Measurements from ENCODE around the gene MAD1L1.

Gene MAD1L1

DNA sequence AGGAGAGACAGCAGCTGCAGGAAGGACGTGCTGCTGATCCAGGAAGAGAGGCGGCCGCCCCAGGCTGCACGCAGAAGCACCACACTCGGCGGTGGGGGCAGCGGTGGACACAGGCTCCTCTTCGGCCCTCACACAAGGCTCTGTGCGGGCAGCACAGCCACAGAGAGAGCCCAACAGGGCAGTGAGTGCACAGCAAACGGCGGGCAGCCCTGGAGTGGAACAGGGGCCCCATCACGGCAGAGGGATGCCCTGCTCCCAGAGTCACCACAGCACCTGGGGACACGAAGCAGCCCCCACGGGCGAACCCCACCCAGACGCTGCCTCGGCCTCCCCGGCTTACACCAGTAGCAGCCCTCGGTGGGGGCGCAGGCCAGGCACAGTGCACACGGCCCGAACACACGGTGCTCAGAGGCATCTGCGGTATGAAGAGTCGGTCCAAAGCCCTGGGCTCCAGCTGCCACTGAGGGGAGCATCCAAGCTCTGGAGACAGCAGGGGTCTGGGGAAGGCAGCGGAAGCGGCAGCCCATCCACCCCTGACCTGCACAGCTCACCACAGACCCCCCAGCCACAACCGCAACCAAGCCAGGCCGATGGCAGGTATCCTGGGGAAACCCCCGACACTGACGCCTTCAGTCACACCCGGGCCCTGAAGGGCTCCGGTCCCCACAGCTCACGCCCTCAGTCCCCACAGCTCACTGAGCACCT, 26.1 kb upstream of the MAD1L1 start:
- DNase-seq (ENCODE audit: low read depth): no peak

DNA sequence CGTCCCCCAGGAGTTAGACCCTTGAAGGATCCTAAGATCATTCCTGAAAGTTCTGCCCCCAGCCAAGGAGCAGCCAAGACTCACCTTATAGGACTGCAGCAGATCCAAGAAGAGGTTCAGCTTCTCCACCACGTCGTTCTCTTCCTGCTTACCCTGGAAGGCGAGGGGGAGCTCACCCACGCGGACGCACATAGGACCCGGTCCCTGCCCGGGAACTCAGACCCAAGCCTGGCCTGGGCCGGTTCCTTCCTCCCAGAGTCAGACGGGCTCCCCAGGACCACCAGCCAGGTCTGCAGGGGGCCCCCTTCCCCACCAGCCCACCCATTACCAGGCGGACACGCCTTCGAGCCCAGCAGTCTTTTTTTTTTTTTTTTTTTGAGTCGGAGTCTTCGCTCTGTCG, 24.9 kb upstream of the MAD1L1 start:
- DNase-seq (ENCODE audit: low read depth): no peak

DNA sequence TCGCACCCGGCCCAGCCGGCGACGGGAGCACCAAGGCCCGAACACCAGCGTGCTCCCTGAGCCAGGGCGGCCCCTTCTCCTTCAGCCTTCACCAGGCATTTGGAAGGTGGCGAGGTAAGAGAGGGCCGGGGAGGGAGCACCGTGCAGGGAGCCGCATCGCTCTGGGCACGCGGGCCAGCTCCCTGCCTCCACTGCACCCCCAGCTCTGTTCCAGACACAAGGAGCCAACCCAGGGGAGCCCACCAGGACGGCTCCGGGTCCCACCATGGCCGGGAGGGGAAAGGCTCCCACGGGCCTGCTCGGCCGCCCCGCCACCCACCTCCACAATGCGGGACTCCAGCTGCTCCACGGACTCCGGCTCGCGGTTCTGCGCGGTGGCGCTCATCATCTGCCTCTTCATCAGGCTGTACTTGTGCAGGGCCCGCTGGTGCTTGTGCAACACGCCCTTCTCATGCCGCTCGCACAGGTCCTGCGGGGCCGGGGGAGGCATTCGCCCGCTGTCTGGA, 24.4 kb upstream of the MAD1L1 start:
- no peak for DNase-seq (ENCODE audit: low read depth)

DNA sequence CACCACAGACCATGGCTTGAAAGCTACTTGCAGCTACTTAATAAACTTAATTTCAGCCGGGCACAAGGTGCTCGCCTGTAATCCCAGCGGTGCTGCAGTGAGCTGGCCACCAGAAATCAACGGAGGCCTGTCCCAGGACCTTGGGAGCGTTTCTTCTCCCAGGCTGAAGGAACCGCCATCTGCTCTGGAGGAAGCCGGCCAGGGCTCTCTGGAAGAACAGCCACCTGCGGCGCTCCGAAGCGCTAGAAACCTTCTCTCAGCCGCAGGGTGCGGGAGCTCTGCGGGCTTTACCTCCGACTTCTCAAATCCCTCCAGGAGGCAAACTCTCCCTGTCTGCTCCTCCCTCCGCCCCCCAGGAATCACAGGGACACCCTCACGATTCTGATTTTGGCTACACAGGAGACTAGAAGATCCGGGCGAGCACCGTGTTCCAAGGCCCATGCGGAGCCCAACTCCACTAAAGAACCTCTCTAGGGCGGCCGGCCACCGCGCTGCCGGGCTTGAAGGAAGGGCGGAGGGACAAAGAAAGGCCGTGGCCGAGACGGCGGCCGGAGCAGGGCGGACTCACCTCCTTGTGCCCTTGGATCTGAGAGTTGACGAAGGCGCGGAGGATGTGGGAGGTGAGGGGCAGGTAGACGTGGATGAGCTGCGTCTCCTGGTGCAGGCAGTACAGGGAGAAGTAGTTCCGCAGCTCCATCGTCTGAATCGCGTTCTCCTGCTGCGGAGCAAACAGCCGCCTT, 23.7 kb upstream of the MAD1L1 start:
- DNase-seq (ENCODE audit: low read depth): no peak

DNA sequence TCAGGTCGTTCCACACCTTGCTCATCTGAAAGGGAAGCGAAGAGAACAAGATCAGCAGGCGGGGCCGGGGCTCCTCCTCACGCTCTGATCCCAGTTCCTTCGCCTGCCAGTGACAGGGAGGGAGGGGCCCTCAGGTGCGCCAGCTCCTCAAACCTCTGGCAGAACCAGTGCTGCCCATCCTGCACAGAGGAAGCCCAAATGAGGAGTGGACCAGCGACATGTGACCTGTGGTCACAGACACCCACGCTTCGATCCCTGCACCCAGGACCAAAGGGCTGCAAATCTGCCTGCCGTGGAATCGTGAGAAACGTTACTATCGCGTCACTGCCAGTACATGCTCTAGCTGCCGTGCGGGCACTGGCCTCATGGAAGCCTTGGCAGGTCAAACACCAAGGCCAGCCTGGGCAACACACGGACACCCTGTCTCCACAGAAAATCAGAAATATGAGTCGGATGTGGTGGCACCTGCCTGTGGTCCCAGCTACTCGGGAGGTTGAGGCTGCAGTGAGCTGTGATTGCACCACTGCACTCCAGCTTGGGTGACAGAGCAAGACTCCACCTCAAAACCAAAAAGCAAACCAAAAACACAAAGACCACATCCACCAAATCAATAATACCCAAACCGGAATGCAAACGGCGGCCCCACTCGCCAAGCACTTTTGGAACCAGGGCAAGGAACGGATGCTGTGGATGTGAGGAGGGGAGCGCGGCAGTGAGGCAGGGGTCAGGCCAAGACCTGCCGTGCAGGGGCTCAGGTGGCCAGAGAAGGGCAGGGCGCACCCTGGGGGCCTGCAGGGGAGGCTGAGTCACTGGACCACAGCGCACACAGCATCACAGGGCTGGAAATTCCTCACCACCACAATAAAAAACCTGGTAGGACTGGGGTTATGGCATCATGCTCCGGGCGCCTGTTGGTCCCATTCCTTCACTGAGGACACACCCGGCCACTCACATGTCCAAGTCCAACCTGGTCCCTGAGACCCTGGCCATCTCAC, 22.7 kb upstream of the MAD1L1 start:
- no peak for DNase-seq (ENCODE audit: low read depth)

DNA sequence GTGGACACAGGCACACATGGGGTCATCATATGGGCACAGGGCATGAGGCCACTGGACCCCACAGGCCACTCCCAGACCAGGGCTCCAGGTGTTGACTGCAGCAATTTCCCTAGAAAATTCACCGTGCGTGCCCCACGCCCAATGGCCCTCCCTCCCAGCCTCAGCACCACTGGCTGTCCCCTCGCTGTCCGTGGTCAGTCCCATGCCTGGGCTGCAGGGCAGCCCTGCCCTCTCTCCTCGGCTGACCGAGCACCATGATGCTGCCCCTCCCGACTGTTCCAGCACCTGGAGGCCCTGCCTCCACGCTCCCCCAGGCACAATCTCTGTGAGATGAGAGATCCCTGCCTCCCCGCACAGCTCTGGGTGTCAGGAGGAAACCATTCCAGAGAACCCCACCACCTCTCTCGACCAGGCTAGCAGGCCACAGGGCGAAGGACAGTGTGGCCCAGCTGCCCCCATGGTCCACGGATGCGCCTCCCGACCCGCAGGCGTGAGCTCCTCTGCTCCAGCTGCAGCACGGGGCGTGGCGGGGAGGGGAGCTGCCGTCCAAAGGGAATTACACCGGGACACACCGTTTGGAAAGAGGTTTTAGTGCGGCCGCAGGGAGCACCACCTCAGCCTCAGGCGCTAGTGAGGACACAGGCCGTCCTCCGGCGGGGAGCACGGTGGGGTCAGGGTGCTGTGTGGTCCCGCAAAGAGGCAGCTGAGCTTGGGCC, 21.8 kb upstream of the MAD1L1 start:
- no peak for DNase-seq (ENCODE audit: low read depth)

DNA sequence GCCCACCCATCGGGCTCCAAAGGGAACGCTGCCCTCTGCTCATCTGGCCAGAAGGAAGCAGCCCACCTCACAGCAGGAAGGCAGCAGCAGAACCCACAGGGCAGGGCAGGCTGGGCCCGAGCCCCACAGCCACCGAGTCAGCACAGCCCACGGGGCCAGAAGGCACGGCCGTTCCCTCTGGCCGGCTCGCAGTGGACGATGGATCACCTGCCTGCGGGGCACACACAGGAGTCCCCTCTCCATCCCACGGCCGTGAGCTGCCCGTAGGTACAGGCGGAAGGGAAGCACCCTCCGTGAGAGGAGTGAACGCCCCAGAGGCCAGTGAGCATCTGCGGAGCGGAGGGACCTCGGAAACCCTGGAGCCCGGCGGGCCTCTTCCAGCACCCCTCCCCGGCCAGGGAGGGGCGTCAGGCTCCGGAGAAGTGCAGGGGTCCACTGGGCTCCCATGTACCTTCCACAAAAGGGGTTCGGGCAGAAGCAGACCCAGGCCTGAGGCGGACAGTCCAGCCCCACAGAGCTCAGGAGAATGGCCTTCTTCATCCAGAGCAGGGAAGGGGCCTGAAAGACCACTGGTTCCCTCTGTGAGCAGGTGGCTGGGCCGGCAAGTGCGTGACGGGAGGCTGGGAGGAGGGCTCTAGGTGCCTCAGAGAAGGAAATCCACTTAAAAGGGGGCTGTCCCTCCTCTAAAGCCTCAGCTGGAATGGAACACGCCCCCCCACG, 20.9 kb upstream of the MAD1L1 start:
- no peak for DNase-seq (ENCODE audit: low read depth)

DNA sequence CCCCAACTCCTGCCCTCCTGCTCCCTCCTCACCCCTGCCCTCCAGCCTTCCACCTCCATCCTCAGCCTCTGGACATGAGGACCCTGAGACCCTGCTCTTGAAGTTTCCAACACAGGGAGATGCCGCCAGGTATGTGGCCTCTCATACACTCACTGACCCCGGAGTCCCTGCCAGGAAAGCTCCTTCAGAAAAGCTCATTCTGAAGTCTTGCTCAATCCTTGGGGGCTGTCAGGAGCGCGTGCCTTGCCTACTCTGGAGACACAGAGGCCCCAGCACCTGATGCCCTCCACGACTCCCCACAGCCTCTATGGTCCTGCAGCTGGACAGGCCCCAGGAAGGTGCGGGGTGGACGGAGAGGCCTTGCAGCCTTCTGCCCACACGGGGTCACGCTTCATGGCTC, 20.3 kb upstream of the MAD1L1 start:
- no peak for DNase-seq (ENCODE audit: low read depth)

DNA sequence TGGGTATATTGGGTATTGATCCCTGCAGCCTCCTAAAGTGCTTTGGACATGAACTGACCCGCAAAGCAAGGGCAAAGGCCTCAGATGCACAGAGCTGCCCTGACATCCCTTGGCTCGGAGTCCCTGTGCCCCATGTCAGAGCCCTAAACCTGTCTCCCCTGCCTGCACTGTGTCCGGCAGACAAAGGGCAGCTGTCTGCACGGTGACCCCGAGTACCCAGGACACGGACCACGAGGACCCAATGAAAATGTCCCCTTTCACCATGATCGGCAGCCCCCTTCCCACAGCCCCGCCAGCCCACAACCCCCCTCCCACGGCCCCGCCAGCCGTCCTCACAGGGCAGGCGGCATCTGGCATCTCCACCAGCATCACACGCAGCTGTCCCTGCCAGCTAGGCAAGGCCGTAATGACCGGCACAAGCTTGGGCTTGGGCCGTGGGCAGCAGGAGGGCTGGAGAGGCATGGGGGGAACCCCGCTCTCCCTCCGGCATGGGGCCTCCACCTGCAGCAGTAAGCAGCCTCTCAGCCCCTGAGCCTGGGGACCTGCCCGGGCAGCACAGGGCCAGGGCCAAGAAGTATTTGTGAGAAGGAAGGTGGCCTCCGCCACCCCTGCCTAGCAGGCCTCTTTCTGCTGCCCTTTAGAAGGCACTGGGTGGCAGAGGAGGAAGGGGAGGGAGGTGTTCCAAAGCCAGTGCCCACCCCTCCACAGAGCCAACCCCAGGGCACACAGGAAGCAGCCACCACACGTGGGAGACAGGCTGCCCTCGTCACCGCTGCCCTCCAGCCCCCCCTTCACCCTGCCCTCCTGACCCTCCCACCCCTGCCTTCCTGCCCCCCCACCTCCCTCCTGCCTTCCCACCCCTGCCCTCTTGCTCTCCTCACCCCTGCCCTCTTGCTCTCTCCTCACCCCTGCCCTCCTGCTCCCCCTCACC, 19.4 kb upstream of the MAD1L1 start:
- no peak for DNase-seq (ENCODE audit: low read depth)

DNA sequence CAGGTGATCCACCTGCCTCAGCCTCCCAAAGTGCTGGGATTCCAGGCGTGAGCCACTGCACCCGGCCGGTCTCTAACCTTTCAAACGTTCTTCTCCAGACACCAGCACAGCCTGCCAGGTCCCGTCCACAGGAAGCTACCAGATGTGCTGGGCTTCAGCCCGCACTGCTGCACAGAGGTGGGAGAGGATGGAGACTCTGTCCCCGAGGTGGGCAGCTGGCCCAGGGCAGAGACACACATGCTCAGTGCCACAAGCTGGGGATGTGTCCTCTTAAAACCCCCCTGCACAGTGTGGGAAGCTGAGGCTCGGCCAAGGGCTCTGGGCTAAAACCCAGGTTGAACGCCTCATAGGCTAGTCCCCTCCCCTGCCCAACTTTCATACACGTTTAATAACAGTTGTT, 18.6 kb upstream of the MAD1L1 start:
- no peak for DNase-seq (ENCODE audit: low read depth)

DNA sequence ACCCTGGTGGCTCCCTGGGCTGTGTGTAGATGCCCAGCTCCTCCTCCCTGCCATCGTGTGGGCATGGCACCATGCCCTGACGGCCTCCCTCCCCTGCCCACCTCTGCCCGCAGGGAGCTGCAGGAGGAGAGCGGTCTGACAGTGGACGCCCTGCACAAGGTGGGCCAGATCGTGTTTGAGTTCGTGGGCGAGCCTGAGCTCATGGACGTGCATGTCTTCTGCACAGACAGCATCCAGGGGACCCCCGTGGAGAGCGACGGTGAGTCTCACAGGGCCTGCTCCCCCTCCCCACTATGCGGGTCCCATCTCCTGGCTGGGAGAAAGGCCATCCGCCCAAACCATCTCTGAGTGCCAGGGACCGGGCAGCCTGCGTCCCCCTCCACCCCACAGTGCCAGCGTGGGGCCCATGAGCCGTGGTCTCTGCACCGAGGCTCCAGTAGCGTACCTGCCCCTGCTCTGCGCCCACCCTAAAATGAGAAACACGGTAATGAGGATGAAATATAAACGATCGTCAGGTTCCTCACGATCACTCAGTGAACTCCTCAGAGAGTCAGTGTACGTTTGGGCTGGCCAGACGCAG, 17.1 kb upstream of the MAD1L1 start:
- no peak for DNase-seq (ENCODE audit: low read depth)

DNA sequence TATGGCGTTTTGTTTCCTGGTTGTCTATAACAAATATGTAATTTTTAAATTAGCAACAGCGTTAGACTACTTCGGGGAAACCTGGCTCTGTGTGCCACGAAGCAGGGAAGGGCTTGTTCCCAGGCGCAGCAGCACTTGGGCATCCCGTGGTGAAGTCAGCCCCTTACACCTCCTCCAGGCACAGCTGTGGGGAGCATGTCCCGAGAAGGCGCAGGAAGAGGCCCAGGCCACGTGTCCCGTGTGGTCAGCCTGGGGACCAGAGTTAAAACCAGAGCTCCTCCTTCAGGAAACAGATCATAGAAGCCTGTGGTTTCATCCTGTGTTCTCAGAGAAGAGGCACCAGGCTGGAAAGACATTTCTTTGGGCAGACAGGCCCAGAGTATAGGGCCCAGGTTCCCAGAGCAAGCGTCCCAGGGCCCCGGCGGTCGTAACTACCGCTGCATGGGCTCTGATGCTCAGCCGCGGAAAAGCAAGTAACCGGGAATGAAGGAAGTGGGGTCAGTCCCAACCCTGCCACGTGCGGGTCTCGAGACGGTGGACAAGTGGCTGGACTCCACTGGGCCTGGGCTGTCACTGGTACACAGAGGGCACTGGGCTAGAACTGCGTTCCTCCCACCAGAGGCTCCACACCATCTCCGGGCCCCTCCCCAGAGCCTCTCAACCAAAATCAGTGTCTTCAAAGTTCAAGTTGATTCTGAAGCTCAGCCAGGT, 16.4 kb upstream of the MAD1L1 start:
- DNase-seq (ENCODE audit: low read depth): no peak

DNA sequence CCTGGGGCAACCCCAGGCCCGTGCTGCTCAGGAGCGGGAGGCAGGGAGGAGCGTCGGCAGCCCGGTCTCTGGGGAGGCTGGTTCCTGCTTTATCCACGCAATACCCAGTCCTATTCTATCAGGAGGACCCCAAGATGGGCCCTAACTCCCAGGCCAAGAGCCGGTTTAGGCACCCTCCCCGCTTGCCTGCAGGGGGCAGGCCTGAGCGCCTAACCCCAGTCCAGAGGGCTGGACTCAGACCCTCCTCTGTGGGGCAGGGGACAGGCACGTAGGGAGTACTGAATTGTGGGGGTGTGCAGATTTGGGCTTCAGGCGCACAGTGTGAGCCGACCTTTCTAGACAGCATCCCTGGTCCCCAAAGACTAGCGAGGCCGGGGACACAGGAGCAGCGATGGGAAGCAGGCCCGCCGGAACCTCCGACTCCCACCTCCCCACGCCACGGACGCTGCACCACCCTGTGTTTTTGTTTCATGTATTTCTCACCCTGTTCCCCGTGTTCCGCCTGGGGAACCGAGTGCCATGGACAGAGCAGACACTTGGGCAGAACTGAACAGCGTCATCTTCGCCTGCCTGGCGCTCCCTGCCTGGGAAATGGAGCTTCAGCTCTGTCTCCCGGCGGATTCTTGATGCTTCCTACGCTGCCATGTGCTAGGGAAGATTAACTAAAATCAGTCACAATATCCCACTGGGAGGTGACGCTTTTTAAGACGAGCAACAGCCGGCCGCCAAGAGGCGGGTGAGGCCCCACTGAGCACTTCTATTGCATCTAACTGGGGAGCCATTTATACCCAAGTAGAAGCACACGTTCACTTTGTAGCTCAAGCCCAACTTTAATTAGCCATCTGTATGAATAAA, 14.6 kb upstream of the MAD1L1 start:
- DNase-seq (ENCODE audit: low read depth): no peak

DNA sequence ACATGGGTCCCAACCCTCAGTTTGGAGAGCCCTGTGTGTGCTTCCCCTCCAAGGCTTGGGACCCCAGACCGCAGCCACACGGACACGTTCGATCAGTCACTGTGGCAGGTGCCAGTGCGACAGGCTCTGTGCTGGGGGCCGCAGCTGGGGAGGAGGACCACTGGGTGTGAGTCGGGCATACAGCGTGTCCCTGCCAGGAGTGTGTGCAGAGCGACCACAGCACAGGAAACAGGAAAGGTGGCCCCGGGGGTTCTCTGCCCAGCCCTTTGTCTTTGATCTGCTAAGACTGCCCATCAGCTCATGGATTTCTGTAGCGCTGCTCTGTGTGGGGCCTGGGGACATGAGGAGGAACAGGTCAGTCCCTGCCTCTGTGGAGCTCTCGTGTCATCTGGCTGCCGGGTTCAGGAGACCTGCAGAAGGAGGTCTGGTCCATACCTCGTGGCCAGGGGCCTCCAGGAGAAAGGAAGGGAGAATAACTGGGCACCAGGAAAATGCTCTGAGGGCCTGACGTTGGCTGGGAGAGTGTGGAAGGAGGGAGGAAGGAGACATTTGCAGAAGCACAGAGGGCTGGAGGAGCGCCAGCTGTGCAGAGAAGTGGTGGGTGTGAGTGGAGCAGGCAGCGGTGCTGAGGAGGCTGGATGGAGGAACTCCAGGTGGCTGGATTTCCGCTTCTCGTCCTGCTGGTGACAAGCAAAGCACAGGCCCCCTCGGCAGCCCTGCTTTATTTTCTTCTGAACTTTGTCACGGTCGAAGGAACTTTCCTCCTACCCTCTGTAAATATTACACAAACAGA, 13.3 kb upstream of the MAD1L1 start:
- DNase-seq (ENCODE audit: low read depth): no peak

DNA sequence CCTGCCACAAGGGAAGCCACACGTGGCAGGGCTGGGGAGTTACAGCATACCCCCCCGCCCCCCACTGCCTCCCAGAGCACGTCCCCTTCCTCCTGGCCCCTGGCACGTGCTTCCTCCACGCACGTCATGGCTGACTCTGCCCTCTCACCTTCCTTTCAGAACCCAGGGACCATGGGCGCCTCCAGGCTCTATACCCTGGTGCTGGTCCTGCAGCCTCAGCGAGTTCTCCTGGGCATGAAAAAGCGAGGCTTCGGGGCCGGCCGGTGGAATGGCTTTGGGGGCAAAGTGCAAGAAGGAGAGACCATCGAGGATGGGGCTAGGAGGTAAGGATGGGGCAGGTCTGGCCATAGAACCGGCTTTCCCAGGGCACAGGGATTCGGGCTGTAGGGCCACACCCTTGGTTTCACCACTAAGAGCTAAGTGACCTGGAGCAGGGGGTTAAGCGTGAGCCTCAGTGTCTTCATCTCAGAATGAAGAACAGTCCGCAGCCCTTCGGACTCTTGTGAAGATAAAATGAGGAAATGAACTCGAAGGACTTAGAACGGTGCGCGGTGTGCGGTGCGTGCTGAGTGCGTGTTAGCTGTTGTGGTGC, 11.8 kb upstream of the MAD1L1 start:
- no peak for DNase-seq (ENCODE audit: low read depth)

DNA sequence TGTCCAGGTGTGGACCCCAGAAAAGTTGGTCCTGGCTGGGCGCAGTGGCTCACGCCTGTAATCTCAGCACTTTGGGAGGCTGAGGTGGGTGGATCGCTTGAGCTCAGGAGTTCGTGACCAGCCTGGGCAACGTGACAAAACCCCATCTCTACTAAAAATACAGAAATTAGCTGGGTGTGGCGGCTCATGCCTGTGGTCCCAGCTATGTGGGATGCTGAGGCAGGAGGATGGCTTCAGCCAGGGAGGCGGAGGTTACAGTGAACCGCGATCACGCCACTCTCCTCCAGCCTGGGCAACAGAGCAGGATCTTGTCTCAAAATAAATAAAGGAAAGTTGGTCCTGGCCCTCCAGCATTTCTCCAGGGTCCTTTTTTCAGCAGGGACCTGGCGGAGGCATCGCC, 10.7 kb upstream of the MAD1L1 start:
- DNase-seq (ENCODE audit: low read depth): no peak
